ENCODE measurements around the gene LAMA3.
A peak's percentile ranks its signal among the peaks of the same experiment; 100 is the strongest.

The LAMA3 gene

GRCh38 chr18:23689031-23689615, at the start of gene LAMA3:
TSS of gene LAMA3 (plus strand) at chr18:23689453. CDS start at chr18:23689684, 231 bp downstream.
- peak; percentile 65 for DNase-seq

GRCh38 chr18:23640052-23640451, 49.2 kb upstream of the LAMA3 start:
- no peak for DNase-seq

GRCh38 chr18:23641143-23641720, 48.0 kb upstream of the LAMA3 start:
- no peak for DNase-seq

- DNase-seq, result no peak
These were observed 47.2 kb upstream of the LAMA3 start for GRCh38 chr18:23641937-23642666.

GRCh38 chr18:23643815-23644490, 45.3 kb upstream of the LAMA3 start:
- no peak for DNase-seq

- DNase-seq, result no peak
These were observed 43.6 kb upstream of the LAMA3 start for GRCh38 chr18:23645568-23646175.

- DNase-seq, result no peak
These were observed 43.0 kb upstream of the LAMA3 start for GRCh38 chr18:23646282-23646681.

- no peak for DNase-seq
These were observed 40.8 kb upstream of the LAMA3 start for GRCh38 chr18:23648456-23648855.

- DNase-seq, result no peak
These were observed 40.2 kb upstream of the LAMA3 start for GRCh38 chr18:23648940-23649607.

GRCh38 chr18:23650968-23651927, 38.0 kb upstream of the LAMA3 start:
- no peak for DNase-seq

- DNase-seq, result no peak
These were observed 37.0 kb upstream of the LAMA3 start for GRCh38 chr18:23652232-23652631.

GRCh38 chr18:23658285-23658684, 31.0 kb upstream of the LAMA3 start:
- DNase-seq, result no peak

- no peak for DNase-seq
These were observed 27.4 kb upstream of the LAMA3 start for GRCh38 chr18:23661735-23662308.

GRCh38 chr18:23662309-23663263, 26.7 kb upstream of the LAMA3 start, which contains the start of gene ANKRD29:
TSS of gene ANKRD29 (minus strand) at chr18:23662911. CDS start at chr18:23662730, 181 bp downstream.
- DNase-seq, result peak; percentile 25

GRCh38 chr18:23664674-23665073, 24.6 kb upstream of the LAMA3 start:
- no peak for DNase-seq

- DNase-seq, result no peak
These were observed 22.1 kb upstream of the LAMA3 start for GRCh38 chr18:23667114-23667513.

GRCh38 chr18:23668731-23669130, 20.5 kb upstream of the LAMA3 start:
- peak; percentile 35 for DNase-seq

- no peak for DNase-seq
These were observed 20.0 kb upstream of the LAMA3 start for GRCh38 chr18:23669202-23669766.

- DNase-seq, result no peak
These were observed 19.3 kb upstream of the LAMA3 start for GRCh38 chr18:23669804-23670405.

Measured in NCI-H2171 treated with DMSO at 0.1 percent for 48 hours (cell line).